Astrocyte (in vitro differentiated cells and primary cell): ENCODE data around the gene POC1B. TPM values are rescaled to one million over a fixed set of nuclear protein-coding genes. Genes with fewer than 3 reads are reported as not detected.

Experiments
- DNase-seq: peaks from one replicate; pipeline ENCODE4 v3.0.0-alpha.2; 2010; ENCODE audit warnings: low read depth
- FAIRE-seq: peaks from 2 replicates; lab custom pipeline; 2011; peaks lifted over from hg19 to GRCh38; lab: Jason Lieb, UNC
- H2AFZ ChIP-seq: 2 replicates; pipeline ENCODE4 v1.6.0; 2012; ENCODE audit warnings: low read depth, low read length, inconsistent platforms
- H3K27ac ChIP-seq: 2 replicates; pipeline ENCODE4 v1.5.1; 2011; ENCODE audit warnings: low read depth, low read length, inconsistent platforms
- H3K27me3 ChIP-seq: 2 replicates; pipeline ENCODE4 v1.6.0; 2011; ENCODE audit warnings: low read length, inconsistent platforms; ENCODE audit not compliant: insufficient read depth
- H3K36me3 ChIP-seq: 2 replicates; pipeline ENCODE4 v1.5.1; 2011; ENCODE audit warnings: low read length, inconsistent platforms; ENCODE audit not compliant: insufficient read depth
- H3K4me1 ChIP-seq: 2 replicates; pipeline ENCODE4 v1.5.1; 2011; ENCODE audit warnings: low read length, inconsistent platforms; ENCODE audit not compliant: insufficient read depth
- H3K4me2 ChIP-seq: 2 replicates; pipeline ENCODE4 v1.6.0; 2012; ENCODE audit warnings: low read length, inconsistent platforms
- H3K4me3 ChIP-seq: 2 replicates; pipeline ENCODE4 v1.5.1; 2011; ENCODE audit warnings: low read depth, mild to moderate bottlenecking, low read length, inconsistent platforms; ENCODE audit not compliant: insufficient read depth
- H3K79me2 ChIP-seq: 2 replicates; pipeline ENCODE4 v1.6.0; 2012; ENCODE audit warnings: mild to moderate bottlenecking, low read length, inconsistent platforms; ENCODE audit not compliant: insufficient read depth
- H3K9ac ChIP-seq: 2 replicates; pipeline ENCODE4 v1.6.0; 2012; ENCODE audit warnings: mild to moderate bottlenecking, low read length, inconsistent platforms
- H3K9me3 ChIP-seq: 2 replicates; pipeline ENCODE4 v1.5.1; 2012; ENCODE audit warnings: low read depth, mild to moderate bottlenecking, low read length, inconsistent platforms; ENCODE audit not compliant: insufficient read depth
- H4K20me1 ChIP-seq: 2 replicates; pipeline ENCODE4 v1.6.0; 2012; ENCODE audit warnings: low read length, inconsistent platforms; ENCODE audit not compliant: insufficient read depth
- H3K27ac Mint-ChIP-seq: one replicate; pipeline ENCODE4 v1.8.0; 2021; ENCODE audit warnings: mild to moderate bottlenecking, mixed read lengths; ENCODE audit not compliant: unreplicated experiment
- H3K27me3 Mint-ChIP-seq: one replicate; pipeline ENCODE4 v1.8.0; 2021; ENCODE audit warnings: low read depth, mixed read lengths; ENCODE audit not compliant: unreplicated experiment
- H3K36me3 Mint-ChIP-seq: one replicate; pipeline ENCODE4 v1.8.0; 2021; ENCODE audit warnings: low read depth, mixed read lengths; ENCODE audit not compliant: unreplicated experiment
- H3K4me1 Mint-ChIP-seq: one replicate; pipeline ENCODE4 v1.8.0; 2021; ENCODE audit warnings: low read depth, mixed read lengths; ENCODE audit not compliant: unreplicated experiment
- H3K4me3 Mint-ChIP-seq: one replicate; pipeline ENCODE4 v1.8.0; 2021; ENCODE audit warnings: mild to moderate bottlenecking, moderate library complexity, mixed read lengths; ENCODE audit not compliant: unreplicated experiment
- H3K9me3 Mint-ChIP-seq: one replicate; pipeline ENCODE4 v1.8.0; 2021; ENCODE audit warnings: mild to moderate bottlenecking, mixed read lengths; ENCODE audit not compliant: unreplicated experiment
- CTCF ChIP-seq: IDR thresholded peaks from 2 replicates; pipeline ENCODE4 v1.5.1; 2011; ENCODE audit warnings: low read depth, mild to moderate bottlenecking, inconsistent platforms, low read length, moderate library complexity; ENCODE audit not compliant: insufficient read depth
- EZH2 ChIP-seq: IDR thresholded peaks from 2 replicates; pipeline ENCODE4 v1.6.1; 2012; ENCODE audit warnings: mild to moderate bottlenecking, low read length, inconsistent platforms; ENCODE audit not compliant: insufficient read depth
- total RNA-seq: library from RNA; stranded (reverse); gene quantifications from 2 replicates; pipeline ENCODE4 v1.2.1, GENCODE V29; 2021

POC1B gene
- total RNA-seq, 1 donor from 2014 or later: 10.6 TPM

- Histone ChIP-seq H3K4me1 (peaks cover 17% of the 10 kb centered on the region), H3K4me3 (no peak overlapping the region), H3K4me2 (no peak overlapping the region), H3K79me2 (no peaks in the 10 kb centered on the region), H3K9ac (peak overlapping the region; percentile 0), H2AFZ (no peak overlapping the region), H3K27me3 (no peaks in the 10 kb centered on the region), H4K20me1 (no peaks in the 10 kb centered on the region), H3K9me3 (no peaks in the 10 kb centered on the region), H3K27ac (peak overlapping the region; percentile 11), H3K36me3 (no peaks in the 10 kb centered on the region)
- DNase-seq (peak; percentile 53), FAIRE-seq (no peak)
- Mint-ChIP-seq H3K4me3 (peak overlapping the region; percentile 64), H3K27ac (peak overlapping the region; percentile 99), H3K36me3 (peaks cover 1% of the 10 kb centered on the region), H3K27me3 (no peaks in the 10 kb centered on the region), H3K4me1 (peaks cover 56% of the 10 kb centered on the region), H3K9me3 (no peaks in the 10 kb centered on the region)
- TF ChIP-seq CTCF: no peak
- no peak for TF ChIP-seq EZH2
These were observed 72.5 kb downstream of the POC1B start for GRCh38 chr12:89453121-89453978.

GRCh38 chr12:89451841-89452251, 74.0 kb downstream of the POC1B start:
- TF ChIP-seq EZH2 (no peak), CTCF (no peak)
- H3K79me2 ChIP-seq: no peaks in the 10 kb centered on the region
- Mint-ChIP-seq H3K27me3 (no peaks in the 10 kb centered on the region), H3K9me3 (no peaks in the 10 kb centered on the region), H3K27ac (peak overlapping the region; percentile 99), H3K4me1 (peaks cover 60% of the 10 kb centered on the region), H3K4me3 (peak overlapping the region; percentile 62), H3K36me3 (peaks cover 1% of the 10 kb centered on the region)
- H4K20me1 ChIP-seq: no peaks in the 10 kb centered on the region
- H3K4me1 ChIP-seq: peaks cover 17% of the 10 kb centered on the region
- H3K4me2 ChIP-seq: peak overlapping the region; percentile 61
- H3K9ac ChIP-seq: peak overlapping the region; percentile 25
- no peak overlapping the region for H3K4me3 ChIP-seq
- DNase-seq (peak; percentile 76), FAIRE-seq (peak; percentile 54)
- H3K9me3 ChIP-seq: no peaks in the 10 kb centered on the region
- H3K27ac ChIP-seq: peak overlapping the region; percentile 59
- H2AFZ ChIP-seq: peak overlapping the region; percentile 63
- no peaks in the 10 kb centered on the region for H3K36me3 ChIP-seq
- no peaks in the 10 kb centered on the region for H3K27me3 ChIP-seq

- H4K20me1 ChIP-seq: no peaks in the 10 kb centered on the region
- H3K4me3 ChIP-seq: no peak overlapping the region
- no peaks in the 10 kb centered on the region for H3K36me3 ChIP-seq
- H3K4me1 Mint-ChIP-seq: peaks cover 60% of the 10 kb centered on the region
- no peak overlapping the region for H2AFZ ChIP-seq
- peaks cover 3% of the 10 kb centered on the region for H3K36me3 Mint-ChIP-seq
- H3K9me3 Mint-ChIP-seq: no peaks in the 10 kb centered on the region
- no peaks in the 10 kb centered on the region for H3K27me3 Mint-ChIP-seq
- H3K9me3 ChIP-seq: no peaks in the 10 kb centered on the region
- FAIRE-seq (peak; percentile 83), DNase-seq (peak; percentile 83)
- H3K79me2 ChIP-seq: no peaks in the 10 kb centered on the region
- no peak overlapping the region for H3K4me3 Mint-ChIP-seq
- TF ChIP-seq EZH2: no peak
- no peak for TF ChIP-seq CTCF
- no peak overlapping the region for H3K9ac ChIP-seq
- peak overlapping the region; percentile 61 for H3K4me2 ChIP-seq
- H3K27ac ChIP-seq: peak overlapping the region; percentile 59
- no peaks in the 10 kb centered on the region for H3K27me3 ChIP-seq
- H3K4me1 ChIP-seq: peaks cover 17% of the 10 kb centered on the region
- H3K27ac Mint-ChIP-seq: peak overlapping the region; percentile 99
These were observed 74.9 kb downstream of the POC1B start for GRCh38 chr12:89450907-89451306.
